HCT116 (cell line): Measurements from ENCODE around the gene DIPK2B.

Experiments used
- CTCF ChIP-seq, 3 experiments: fragments of 200-600 bp in 1 of 3; sonication (generic) in 1 of 3; IDR thresholded peaks in 2 of 3; conservative IDR thresholded peaks in 1 of 3; 2 replicates each; pipeline ENCODE4 v1.5.1; 2012 to 2017; ENCODE audit warnings: low read depth in 2 of 3, low read length in 2 of 3, antibody characterized with exemption in 1 of 3, borderline replicate concordance in 1 of 3, control low read depth in 1 of 3, mild to moderate bottlenecking in 1 of 3, mixed read lengths in 1 of 3, mixed run types in 1 of 3, moderate library complexity in 1 of 3; ENCODE audit not compliant: insufficient read depth in 1 of 3
- ELF1 ChIP-seq: IDR thresholded peaks from 2 replicates; pipeline ENCODE4 v1.6.1; 2012; ENCODE audit warnings: low read depth, borderline replicate concordance
- EZH2 ChIP-seq: fragments of 200-600 bp; sonication (generic); IDR thresholded peaks from 2 replicates; pipeline ENCODE4 v1.6.1; 2017; ENCODE audit warnings: antibody characterized with exemption, mixed run types
- POLR2A ChIP-seq: IDR thresholded peaks from 2 replicates; pipeline ENCODE4 v1.7.0; 2011; ENCODE audit warnings: borderline replicate concordance; ENCODE audit not compliant: insufficient read depth, insufficient read length; ENCODE audit errors: extremely low read depth
- POLR2AphosphoS5 ChIP-seq: IDR thresholded peaks from 2 replicates; pipeline ENCODE4 v1.6.1; 2011; ENCODE audit warnings: mild to moderate bottlenecking, low read depth, low read length, moderate library complexity
- REST ChIP-seq: IDR thresholded peaks from 2 replicates; pipeline ENCODE4 v1.6.1; 2012; ENCODE audit warnings: low read depth
- TF ChIP-seq, protein P1 (sequence below): IDR thresholded peaks from 2 replicates; pipeline ENCODE4 v1.6.1; 2012

- TF ChIP-seq POLR2A (no peak), CTCF (IDR thresholded peaks at IDR 0.05 in 2 of 3, conservative IDR thresholded peaks at IDR 0.05 in 1 of 3; ENCODE audit: borderline replicate concordance in 1 of 3, insufficient read depth in 1 of 3, low read depth in 2 of 3, low read length in 2 of 3) (no peak), POLR2AphosphoS5 (no peak), ELF1 (no peak), REST (no peak), EZH2 (no peak)
- TF ChIP-seq, protein P1, sequence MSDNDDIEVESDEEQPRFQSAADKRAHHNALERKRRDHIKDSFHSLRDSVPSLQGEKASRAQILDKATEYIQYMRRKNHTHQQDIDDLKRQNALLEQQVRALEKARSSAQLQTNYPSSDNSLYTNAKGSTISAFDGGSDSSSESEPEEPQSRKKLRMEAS = no peak
These were observed 8.8 kb downstream of the DIPK2B start for GRCh38 chrX:45191820-45192409.
